ENCODE data around the gene KCNK13. TPM values are rescaled to one million over a fixed set of nuclear protein-coding genes. Genes with fewer than 3 reads are reported as not detected.

KCNK13 gene
- total and polyA plus RNA-seq, 9 of the 15 experiments (the other 6 are each of a cell fraction or from before 2014, with no cell fraction given), result 0.03 to 0.05 TPM; not detected in 7

GRCh38 chr14:90053044-90053443, 8.8 kb upstream of the KCNK13 start (continued):
- TF ChIP-seq LARP7 (IDR thresholded peaks at IDR 0.05), result no peak
- no peak for TF ChIP-seq TSHZ1 (CRISPR knock-in tag; IDR thresholded peaks at IDR 0.05)

GRCh38 chr14:90054803-90055202, 7.0 kb upstream of the KCNK13 start:
- peaks cover 0 to 6% of the 10 kb centered on the region in 2 experiments; a peak in 2 of 5 replicates for H3K27me3 ChIP-seq (ENCODE audit: control insufficient read depth in 2 of 2, insufficient read depth in 2 of 2, low read length in 2 of 2)
- POLR2A ChIA-PET, result interaction anchor here (1.7 kb wide), 1 partner anchor 10 kb away, joined by 4 read pairs; no protein-coding TSS in a partner anchor
- H3K9ac ChIP-seq (ENCODE audit: insufficient read depth in 1 of 2, low read depth in 2 of 2, low read length in 2 of 2), result no peak overlapping the region
- no peaks in the 10 kb centered on the region for H3K4me1 ChIP-seq (replicated peaks in 1 of 2; ENCODE audit: control insufficient read depth in 2 of 2, insufficient read depth in 2 of 2, low read length in 2 of 2)
- H3K4me3 ChIP-seq, result no peak overlapping the region
- 0% methylated on average over 1 of the region's 1 CpG for WGBS (ENCODE audit: insufficient coverage, low coverage, missing lambda C conversion rate)
- H3K79me2 ChIP-seq (ENCODE audit: control insufficient read depth, insufficient read depth, low read length), result no peaks in the 10 kb centered on the region
- FAIRE-seq (no peak), DNase-seq (ENCODE audit: extremely low read depth in 1 of 4, low spot score in 3 of 4) (no peak), ATAC-seq (no peak)
- no peaks in the 10 kb centered on the region for H3K9me3 ChIP-seq (replicated peaks; ENCODE audit: control insufficient read depth, insufficient read depth, low read depth, low read length)
- no peak for TF ChIP-seq TARDBP (IDR thresholded peaks at IDR 0.05)
- intact Hi-C loops (cut with micrococcal nuclease), result loop anchor here (5.0 kb wide), 1 partner anchor 118 kb away; no protein-coding TSS in a partner anchor
- no peaks in the 10 kb centered on the region for H3K36me3 ChIP-seq (ENCODE audit: control insufficient read depth, insufficient read depth, low read length)
- no peak overlapping the region for H3K27ac ChIP-seq (ENCODE audit: extremely low read depth, low read depth, low read length)
- H4K20me1 ChIP-seq (replicated peaks; ENCODE audit: control insufficient read depth, insufficient read depth, low read length), result no peaks in the 10 kb centered on the region
- H3K4me2 ChIP-seq (ENCODE audit: insufficient read depth, low read length), result no peak overlapping the region
- no peak overlapping the region for H2AFZ ChIP-seq (ENCODE audit: low read depth, low read length)
- in situ Hi-C loops (cut with MboI), result no loop called here
- CTCF ChIA-PET (ENCODE audit: low intra/inter-chr PET ratio), result no interaction called here
- no peaks in the 10 kb centered on the region for H3K9me1 ChIP-seq (ENCODE audit: control insufficient read depth, insufficient read depth, low read length)
- BruUV-seq (replicated peaks), result no TSS peak
